ENCODE results near the gene TRNT1.

TRNT1 gene

GRCh38 chr3:3113042-3113709 lies 13.6 kb upstream of the TRNT1 start:
- DNase-seq = no peak

- no peak for DNase-seq
These were observed 9.1 kb upstream of the TRNT1 start for GRCh38 chr3:3117651-3118050.

- DNase-seq = no peak
These were observed 7.3 kb upstream of the TRNT1 start for GRCh38 chr3:3119393-3119851.

- DNase-seq = no peak
These were observed 763 bp upstream of the TRNT1 start for GRCh38 chr3:3125977-3126376.

- no peak for DNase-seq
These were observed 781 bp downstream of the TRNT1 start for GRCh38 chr3:3127432-3128010.

GRCh38 chr3:3129579-3129978 lies 2.8 kb downstream of the TRNT1 start:
- no peak for DNase-seq

GRCh38 chr3:3133500-3133899 lies 6.8 kb downstream of the TRNT1 start:
- no peak for DNase-seq

- no peak for DNase-seq
These were observed 8.2 kb downstream of the TRNT1 start for GRCh38 chr3:3134750-3135448.

- DNase-seq = no peak
These were observed 10.8 kb downstream of the TRNT1 start for GRCh38 chr3:3137526-3137925.

GRCh38 chr3:3141939-3142338 lies 15.2 kb downstream of the TRNT1 start:
- no peak for DNase-seq

- DNase-seq = no peak
These were observed 19.1 kb downstream of the TRNT1 start for GRCh38 chr3:3145831-3146230.

- no peak for DNase-seq
These were observed 22.8 kb downstream of the TRNT1 start for GRCh38 chr3:3149560-3149959.

GRCh38 chr3:3151513-3151912 lies 24.8 kb downstream of the TRNT1 start:
- DNase-seq = no peak

- DNase-seq = no peak
These were observed 28.3 kb downstream of the TRNT1 start for GRCh38 chr3:3154879-3155610.

GRCh38 chr3:3157484-3157883 lies 30.7 kb downstream of the TRNT1 start:
- no peak for DNase-seq

- no peak for DNase-seq
These were observed 34.1 kb downstream of the TRNT1 start for GRCh38 chr3:3160826-3161225.

GRCh38 chr3:3165241-3165640 lies 38.5 kb downstream of the TRNT1 start:
- DNase-seq = no peak

GRCh38 chr3:3165650-3166049 lies 38.9 kb downstream of the TRNT1 start:
- no peak for DNase-seq

GRCh38 chr3:3170998-3171397 lies 44.3 kb downstream of the TRNT1 start:
- DNase-seq = no peak

GRCh38 chr3:3172627-3173026 lies 45.9 kb downstream of the TRNT1 start:
- no peak for DNase-seq

GRCh38 chr3:3177861-3178497 lies 51.2 kb downstream of the TRNT1 start:
- DNase-seq = no peak

- no peak for DNase-seq
These were observed 52.0 kb downstream of the TRNT1 start for GRCh38 chr3:3178498-3179328.

Measured in DMS79 (cell line).